Karpas-422 (cell line): Measurements from ENCODE around the gene CORIN. TPM values are rescaled to one million over a fixed set of nuclear protein-coding genes. Genes with fewer than 3 reads are reported as not detected.

ENCODE experiments used
- DNase-seq: peaks from one replicate; pipeline ENCODE4 v3.0.0-alpha.2; 2015
- H2AFZ ChIP-seq: fragments of 200-600 bp; sonication (generic); 2 replicates; pipeline ENCODE4 v1.6.1; 2014; ENCODE audit warnings: antibody characterized with exemption, low read length, mixed read lengths
- H3K27ac ChIP-seq: fragments of 200-600 bp; sonication (generic); 2 replicates; pipeline ENCODE4 v1.5.1; 2014; ENCODE audit warnings: mild to moderate bottlenecking, low read length, moderate library complexity
- H3K27me3 ChIP-seq: fragments of 200-600 bp; sonication (generic); 2 replicates; pipeline ENCODE4 v1.6.1; 2014; ENCODE audit warnings: low read length, mixed read lengths
- H3K36me3 ChIP-seq: fragments of 200-600 bp; sonication (generic); 2 replicates; pipeline ENCODE4 v1.6.1; 2014; ENCODE audit warnings: low read length, mixed read lengths; ENCODE audit not compliant: insufficient read depth
- H3K4me1 ChIP-seq: fragments of 200-600 bp; sonication (generic); 2 replicates; pipeline ENCODE4 v1.6.1; 2014; ENCODE audit warnings: mild to moderate bottlenecking, low read length, mixed read lengths
- H3K4me2 ChIP-seq: fragments of 200-600 bp; sonication (generic); 2 replicates; pipeline ENCODE4 v1.6.1; 2014; ENCODE audit warnings: low read length, low read depth, mild to moderate bottlenecking; ENCODE audit not compliant: poor library complexity, severe bottlenecking
- H3K4me3 ChIP-seq: fragments of 200-600 bp; sonication (generic); 2 replicates; pipeline ENCODE4 v1.5.1; 2014; ENCODE audit warnings: mild to moderate bottlenecking, antibody characterized with exemption, low read length, mixed read lengths
- H3K79me2 ChIP-seq: fragments of 200-600 bp; sonication (generic); 2 replicates; pipeline ENCODE4 v1.6.1; 2014; ENCODE audit warnings: mild to moderate bottlenecking, low read length, mixed read lengths
- H3K9ac ChIP-seq: fragments of 200-600 bp; sonication (generic); 2 replicates; pipeline ENCODE4 v1.6.0; 2014; ENCODE audit warnings: low read length
- H3K9me2 ChIP-seq: fragments of 200-600 bp; sonication (generic), shearing (Covaris generic); replicated peaks from 2 replicates; pipeline ENCODE4 v1.6.0; 2014; ENCODE audit warnings: mild to moderate bottlenecking, low read length, moderate library complexity; ENCODE audit not compliant: insufficient read depth
- H3K9me3 ChIP-seq: fragments of 300-700, 200-600 bp; sonication (generic); 2 replicates; pipeline ENCODE4 v1.6.1; 2014; ENCODE audit warnings: low read length, mixed read lengths
- H4K20me1 ChIP-seq: fragments of 200-600 bp; sonication (generic); 2 replicates; pipeline ENCODE4 v1.6.1; 2014; ENCODE audit warnings: mild to moderate bottlenecking, antibody characterized with exemption, low read length, low read depth; ENCODE audit not compliant: insufficient read depth
- total RNA-seq: library from RNA; depleted of rRNA; stranded (reverse); fragments of >200 nt; shearing (Covaris generic); gene quantifications from 2 replicates; pipeline ENCODE4 v1.2.3, GENCODE V29; 2014; ENCODE audit warnings: low replicate concordance

CORIN gene
- total RNA-seq, 1 experiment from 2014 or later: 2.8 TPM

GRCh38 chr4:47686294-47686872, 151.5 kb downstream of the CORIN start:
- DNase-seq: peak; percentile 84
- Histone ChIP-seq H4K20me1 (no peaks in the 10 kb centered on the region), H3K9me3 (no peaks in the 10 kb centered on the region), H3K79me2 (no peaks in the 10 kb centered on the region), H3K9ac (no peak overlapping the region), H3K36me3 (no peaks in the 10 kb centered on the region), H3K27ac (no peak overlapping the region), H3K27me3 (no peaks in the 10 kb centered on the region), H3K4me1 (no peaks in the 10 kb centered on the region), H3K9me2 (no peaks in the 10 kb centered on the region), H3K4me2 (no peak overlapping the region), H3K4me3 (no peak overlapping the region), H2AFZ (no peak overlapping the region)

- Histone ChIP-seq H3K4me1 (no peaks in the 10 kb centered on the region), H3K79me2 (no peaks in the 10 kb centered on the region), H3K27me3 (no peaks in the 10 kb centered on the region), H3K9me2 (no peaks in the 10 kb centered on the region), H3K4me3 (no peak overlapping the region), H2AFZ (no peak overlapping the region), H3K36me3 (no peaks in the 10 kb centered on the region), H3K4me2 (no peak overlapping the region), H4K20me1 (no peaks in the 10 kb centered on the region), H3K9ac (no peak overlapping the region), H3K9me3 (no peaks in the 10 kb centered on the region), H3K27ac (no peak overlapping the region)
- no peak for DNase-seq
Observed at GRCh38 chr4:47675806-47676205, 162.1 kb downstream of the CORIN start.

GRCh38 chr4:47674144-47674543, 163.7 kb downstream of the CORIN start:
- no peak overlapping the region for H3K27ac ChIP-seq
- no peaks in the 10 kb centered on the region for H3K9me3 ChIP-seq
- no peaks in the 10 kb centered on the region for H3K27me3 ChIP-seq
- H2AFZ ChIP-seq: no peak overlapping the region
- no peak overlapping the region for H3K9ac ChIP-seq
- no peak overlapping the region for H3K4me3 ChIP-seq
- H3K36me3 ChIP-seq: no peaks in the 10 kb centered on the region
- no peaks in the 10 kb centered on the region for H4K20me1 ChIP-seq
- H3K9me2 ChIP-seq: no peaks in the 10 kb centered on the region
- no peaks in the 10 kb centered on the region for H3K4me1 ChIP-seq
- H3K79me2 ChIP-seq: no peaks in the 10 kb centered on the region
- no peak overlapping the region for H3K4me2 ChIP-seq
- no peak for DNase-seq

- H3K4me2 ChIP-seq: no peak overlapping the region
- no peak overlapping the region for H2AFZ ChIP-seq
- no peaks in the 10 kb centered on the region for H3K36me3 ChIP-seq
- H3K9me2 ChIP-seq: no peaks in the 10 kb centered on the region
- H3K9me3 ChIP-seq: no peaks in the 10 kb centered on the region
- 0 out of 2 replicates have a peak, but pooled peaks cover 2% of the 10 kb centered on the region for H3K4me1 ChIP-seq
- H3K79me2 ChIP-seq: no peaks in the 10 kb centered on the region
- H3K9ac ChIP-seq: no peak overlapping the region
- H3K4me3 ChIP-seq: no peak overlapping the region
- no peak overlapping the region for H3K27ac ChIP-seq
- no peaks in the 10 kb centered on the region for H3K27me3 ChIP-seq
- DNase-seq: no peak
- H4K20me1 ChIP-seq: no peaks in the 10 kb centered on the region
Observed at GRCh38 chr4:47672696-47673095, 165.2 kb downstream of the CORIN start.

DNA sequence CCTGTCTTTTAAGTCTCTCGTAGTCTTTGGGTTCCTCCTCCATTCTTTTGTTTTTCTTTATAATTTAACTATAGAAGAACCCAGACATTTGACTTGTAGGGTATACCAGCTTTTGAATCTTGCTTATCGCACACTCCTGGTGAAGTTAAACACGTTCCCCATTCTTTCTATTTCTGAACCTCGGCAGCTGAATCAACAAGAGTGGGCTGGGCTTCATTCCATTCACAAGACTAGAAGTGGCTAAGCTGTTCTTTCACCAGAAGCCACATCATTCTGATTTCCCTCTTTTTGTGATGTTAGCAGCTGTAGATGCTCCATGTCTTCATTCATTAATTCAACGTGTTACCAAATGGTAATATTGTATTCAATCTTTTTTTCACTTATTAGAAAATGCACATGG, 167.9 kb downstream of the CORIN start:
- H3K9ac ChIP-seq: no peak overlapping the region
- H3K27me3 ChIP-seq: no peaks in the 10 kb centered on the region
- no peak overlapping the region for H2AFZ ChIP-seq
- H3K4me2 ChIP-seq: no peak overlapping the region
- H3K4me3 ChIP-seq: no peak overlapping the region
- no peaks in the 10 kb centered on the region for H3K9me2 ChIP-seq
- H3K36me3 ChIP-seq: no peaks in the 10 kb centered on the region
- H3K79me2 ChIP-seq: no peaks in the 10 kb centered on the region
- H3K4me1 ChIP-seq: 0 out of 2 replicates have a peak, but pooled peaks cover 2% of the 10 kb centered on the region
- no peak overlapping the region for H3K27ac ChIP-seq
- no peaks in the 10 kb centered on the region for H4K20me1 ChIP-seq
- H3K9me3 ChIP-seq: no peaks in the 10 kb centered on the region
- DNase-seq: no peak

DNA sequence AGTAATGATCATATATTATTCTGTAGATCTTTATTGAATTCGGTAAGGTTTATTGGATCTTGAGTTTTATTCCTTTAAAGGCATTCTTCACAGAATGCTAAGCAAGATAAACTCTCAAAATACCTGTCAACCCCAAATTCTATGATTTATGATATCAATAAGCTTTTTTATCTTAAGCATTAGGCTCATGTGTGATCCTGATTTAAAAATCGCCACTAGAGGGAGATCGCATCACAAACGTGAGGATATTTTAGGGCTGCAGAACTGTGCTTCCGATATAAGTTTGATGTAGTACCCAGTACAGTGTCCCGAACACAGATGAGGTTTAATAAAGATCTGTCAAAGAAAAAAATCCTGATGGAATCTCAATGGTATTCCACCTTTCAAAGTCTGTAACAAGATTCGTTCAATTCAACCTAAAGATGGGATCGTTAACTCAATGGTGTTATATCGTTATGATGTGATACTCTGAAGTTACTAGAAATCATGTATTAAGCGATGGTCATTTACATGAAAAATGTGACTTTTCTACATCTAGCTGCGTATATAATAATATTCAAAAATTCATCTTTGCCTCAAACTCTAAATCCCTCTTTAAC, 169.0 kb downstream of the CORIN start:
- H3K9me2 ChIP-seq: no peaks in the 10 kb centered on the region
- no peak overlapping the region for H3K27ac ChIP-seq
- 0 out of 2 replicates have a peak, but pooled peaks cover 2% of the 10 kb centered on the region for H3K4me1 ChIP-seq
- H2AFZ ChIP-seq: no peak overlapping the region; the same call in 1 of the 2 replicates
- H3K4me3 ChIP-seq: peak overlapping the region; percentile 50
- H3K9ac ChIP-seq: no peak overlapping the region
- H3K9me3 ChIP-seq: no peaks in the 10 kb centered on the region
- H3K4me2 ChIP-seq: peak overlapping the region; percentile 69
- no peaks in the 10 kb centered on the region for H4K20me1 ChIP-seq
- H3K36me3 ChIP-seq: no peaks in the 10 kb centered on the region
- no peaks in the 10 kb centered on the region for H3K27me3 ChIP-seq
- no peaks in the 10 kb centered on the region for H3K79me2 ChIP-seq
- DNase-seq: peak; percentile 83

DNA sequence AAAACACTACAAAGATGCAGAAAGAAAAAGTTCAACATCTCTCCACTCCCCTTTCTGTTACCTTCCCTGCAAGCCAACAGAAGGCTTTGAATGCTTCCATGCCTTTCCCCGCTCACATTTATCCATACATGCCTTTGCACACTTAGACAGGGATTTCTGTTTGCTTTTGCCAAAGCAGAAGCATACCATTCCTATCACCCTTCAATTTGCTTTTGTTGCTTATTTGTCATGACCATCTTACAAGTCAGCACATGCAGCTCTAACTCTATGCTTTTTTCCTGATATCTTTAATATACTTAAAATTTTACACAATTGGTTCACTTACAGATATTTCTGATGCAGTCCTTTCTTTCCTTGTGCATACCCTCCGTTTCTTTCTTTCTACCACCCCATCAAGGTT, 169.6 kb downstream of the CORIN start:
- Histone ChIP-seq H3K27me3 (no peaks in the 10 kb centered on the region), H3K36me3 (no peaks in the 10 kb centered on the region), H3K4me3 (no peak overlapping the region), H3K4me2 (no peak overlapping the region), H4K20me1 (no peaks in the 10 kb centered on the region), H3K9ac (no peak overlapping the region), H3K79me2 (no peaks in the 10 kb centered on the region), H3K4me1 (0 out of 2 replicates have a peak, but pooled peaks cover 2% of the 10 kb centered on the region), H2AFZ (no peak overlapping the region), H3K9me3 (no peaks in the 10 kb centered on the region), H3K27ac (no peak overlapping the region), H3K9me2 (no peaks in the 10 kb centered on the region)
- no peak for DNase-seq

DNA sequence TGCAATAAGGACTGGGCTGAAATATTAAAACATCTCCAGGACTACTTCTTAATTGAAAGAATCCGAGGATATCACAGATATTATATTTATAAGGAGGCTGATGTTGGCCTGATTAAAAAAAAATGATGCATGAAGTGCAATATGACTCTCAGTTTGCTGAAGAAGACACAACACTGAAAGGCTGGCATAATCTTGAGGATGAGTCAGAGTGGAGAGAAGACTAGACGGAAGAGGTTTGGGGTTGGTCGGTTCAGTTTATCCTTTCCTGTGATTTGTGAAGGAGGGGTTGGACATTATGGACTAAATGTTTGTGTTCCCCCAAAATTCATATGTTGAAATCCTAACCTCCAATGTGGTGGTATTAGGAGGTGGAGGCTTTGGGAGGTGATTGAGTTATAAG, 170.3 kb downstream of the CORIN start:
- Histone ChIP-seq H3K27ac (no peak overlapping the region), H3K79me2 (no peaks in the 10 kb centered on the region), H3K4me1 (0 out of 2 replicates have a peak, but pooled peaks cover 2% of the 10 kb centered on the region), H3K4me3 (no peak overlapping the region), H3K9ac (no peak overlapping the region), H3K27me3 (no peaks in the 10 kb centered on the region), H2AFZ (no peak overlapping the region), H3K4me2 (no peak overlapping the region), H3K9me2 (no peaks in the 10 kb centered on the region), H3K9me3 (no peaks in the 10 kb centered on the region), H4K20me1 (no peaks in the 10 kb centered on the region), H3K36me3 (no peaks in the 10 kb centered on the region)
- DNase-seq: no peak
